HEK293 (cell line): ENCODE data around the gene APOL1.

Experiments used
- CTCF ChIA-PET: fragments of 350-600 bp; formaldehyde crosslinking; extraction: SDS; loops from one replicate; lab custom pipeline; 2021; ENCODE audit warnings: antibody characterized with exemption; lab: Yijun Ruan, JAX
- POLR2A ChIA-PET: fragments of 300-600 bp; formaldehyde crosslinking; extraction: SDS; loops from one replicate; lab custom pipeline; 2020; ENCODE audit warnings: antibody characterized with exemption, inconsistent platforms; lab: Yijun Ruan, JAX
- H3K27ac ChIP-seq: fragments of 200-500 bp; sonication (Bioruptor generic); 2 replicates; pipeline ENCODE4 v1.5.1; 2014; ENCODE audit warnings: low read depth, low read length, control low read depth, inconsistent platforms; ENCODE audit errors: extremely low read depth
- H3K36me3 ChIP-seq, 2 experiments: fragments of 200-500 bp in 1 of 2; sonication (Bioruptor generic) in 1 of 2; 1 replicate in 1 of 2; 2 replicates in 1 of 2; pipeline ENCODE4 v1.5.1; 2014 to 2017; ENCODE audit warnings: inconsistent platforms in 2 of 2, low read length in 2 of 2; ENCODE audit not compliant: control insufficient read depth in 2 of 2, insufficient read depth in 1 of 2
- H3K4me1 ChIP-seq: fragments of 200-500 bp; sonication (Bioruptor generic); 2 replicates; pipeline ENCODE4 v1.5.1; 2014; ENCODE audit warnings: mild to moderate bottlenecking, low read length, inconsistent platforms; ENCODE audit not compliant: control insufficient read depth, insufficient read depth
- H3K4me3 ChIP-seq: 2 replicates; pipeline ENCODE4 v1.5.1; 2011; ENCODE audit warnings: low read depth, mild to moderate bottlenecking, control low read depth, low read length, moderate library complexity
- H3K9me3 ChIP-seq: fragments of 200-500 bp; sonication (Bioruptor generic); 2 replicates; pipeline ENCODE4 v1.5.1; 2014; ENCODE audit warnings: low read depth, low read length, inconsistent platforms; ENCODE audit not compliant: control insufficient read depth, insufficient read depth
- GLI2 ChIP-seq: fragments of 450-650 bp; formaldehyde crosslinking; IDR thresholded peaks from 2 replicates; pipeline ENCODE4; 2017; ENCODE audit warnings: missing biosample characterization, missing genetic modification characterization, low read depth, borderline replicate concordance
- GLIS2 ChIP-seq: fragments of 450-650 bp; formaldehyde crosslinking; IDR thresholded peaks from 2 replicates; pipeline ENCODE4 v1.5.1; 2016; ENCODE audit warnings: missing biosample characterization, missing genetic modification characterization
- HOXC10 ChIP-seq: sonication (generic); formaldehyde crosslinking; IDR thresholded peaks from 2 replicates; pipeline ENCODE4 v1.8.1; 2023; ENCODE audit warnings: mild to moderate bottlenecking, missing genetic modification reagents
- HOXD13 ChIP-seq: sonication (generic); formaldehyde crosslinking; IDR thresholded peaks from 2 replicates; pipeline ENCODE4 v1.8.0; 2022; ENCODE audit warnings: missing genetic modification reagents, borderline replicate concordance
- SCRT2 ChIP-seq: fragments of 450-650 bp; formaldehyde crosslinking; IDR thresholded peaks from 2 replicates; pipeline ENCODE4 v1.5.1; 2016; ENCODE audit warnings: missing biosample characterization, missing genetic modification characterization
- SP2 ChIP-seq: fragments of 450-650 bp; formaldehyde crosslinking; IDR thresholded peaks from 2 replicates; pipeline ENCODE4 v1.5.1; 2016; ENCODE audit warnings: missing biosample characterization, missing genetic modification characterization
- TRIM28 ChIP-seq: IDR thresholded peaks from 2 replicates; pipeline ENCODE4 v1.6.1; 2011; ENCODE audit warnings: low read length, control low read depth, borderline replicate concordance
- ZEB2 ChIP-seq: fragments of 450-650 bp; formaldehyde crosslinking; IDR thresholded peaks from 2 replicates; pipeline ENCODE4 v1.5.1; 2016; ENCODE audit warnings: missing biosample characterization, missing genetic modification characterization
- ZFP69B ChIP-seq: fragments of 450-650 bp; formaldehyde crosslinking; IDR thresholded peaks from 2 replicates; pipeline ENCODE4 v1.5.1; 2016; ENCODE audit warnings: missing biosample characterization, missing genetic modification characterization
- ZIC2 ChIP-seq: fragments of 450-650 bp; formaldehyde crosslinking; IDR thresholded peaks from 2 replicates; pipeline ENCODE4 v1.5.1; 2016; ENCODE audit warnings: missing biosample characterization, missing genetic modification characterization
- ZNF10 ChIP-seq: fragments of 450-650 bp; formaldehyde crosslinking; IDR thresholded peaks from 2 replicates; pipeline ENCODE4 v1.5.1; 2017; ENCODE audit warnings: missing biosample characterization, missing genetic modification characterization
- ZNF404 ChIP-seq: fragments of 450-650 bp; formaldehyde crosslinking; IDR thresholded peaks from 2 replicates; pipeline ENCODE4 v1.5.1; 2017; ENCODE audit warnings: missing biosample characterization, missing genetic modification characterization
- ZNF521 ChIP-seq: fragments of 450-650 bp; formaldehyde crosslinking; IDR thresholded peaks from 2 replicates; pipeline ENCODE4 v1.5.1; 2017; ENCODE audit warnings: missing biosample characterization, mild to moderate bottlenecking, missing genetic modification characterization
- ZNF624 ChIP-seq: fragments of 450-650 bp; formaldehyde crosslinking; IDR thresholded peaks from 2 replicates; pipeline ENCODE4 v1.5.1; 2017; ENCODE audit warnings: missing biosample characterization, missing genetic modification characterization
- ZSCAN30 ChIP-seq: fragments of 450-650 bp; IDR thresholded peaks from 2 replicates; pipeline ENCODE4 v1.5.1; 2018; ENCODE audit warnings: missing biosample characterization, mild to moderate bottlenecking, missing genetic modification characterization, moderate library complexity
- TF ChIP-seq, protein P1 (sequence below): fragments of 450-650 bp; formaldehyde crosslinking; IDR thresholded peaks from 2 replicates; pipeline ENCODE4 v1.5.1; 2016; ENCODE audit warnings: missing biosample characterization, missing genetic modification characterization
- TF ChIP-seq, protein P2 (sequence below): fragments of 450-650 bp; formaldehyde crosslinking; IDR thresholded peaks from 2 replicates; pipeline ENCODE4 v1.5.1; 2016; ENCODE audit warnings: missing biosample characterization, missing genetic modification characterization, low read depth
- TF ChIP-seq, protein P3 (sequence below): fragments of 450-650 bp; formaldehyde crosslinking; IDR thresholded peaks from 2 replicates; pipeline ENCODE4 v1.5.1; 2016; ENCODE audit warnings: missing biosample characterization, missing genetic modification characterization

APOL1 gene

DNA sequence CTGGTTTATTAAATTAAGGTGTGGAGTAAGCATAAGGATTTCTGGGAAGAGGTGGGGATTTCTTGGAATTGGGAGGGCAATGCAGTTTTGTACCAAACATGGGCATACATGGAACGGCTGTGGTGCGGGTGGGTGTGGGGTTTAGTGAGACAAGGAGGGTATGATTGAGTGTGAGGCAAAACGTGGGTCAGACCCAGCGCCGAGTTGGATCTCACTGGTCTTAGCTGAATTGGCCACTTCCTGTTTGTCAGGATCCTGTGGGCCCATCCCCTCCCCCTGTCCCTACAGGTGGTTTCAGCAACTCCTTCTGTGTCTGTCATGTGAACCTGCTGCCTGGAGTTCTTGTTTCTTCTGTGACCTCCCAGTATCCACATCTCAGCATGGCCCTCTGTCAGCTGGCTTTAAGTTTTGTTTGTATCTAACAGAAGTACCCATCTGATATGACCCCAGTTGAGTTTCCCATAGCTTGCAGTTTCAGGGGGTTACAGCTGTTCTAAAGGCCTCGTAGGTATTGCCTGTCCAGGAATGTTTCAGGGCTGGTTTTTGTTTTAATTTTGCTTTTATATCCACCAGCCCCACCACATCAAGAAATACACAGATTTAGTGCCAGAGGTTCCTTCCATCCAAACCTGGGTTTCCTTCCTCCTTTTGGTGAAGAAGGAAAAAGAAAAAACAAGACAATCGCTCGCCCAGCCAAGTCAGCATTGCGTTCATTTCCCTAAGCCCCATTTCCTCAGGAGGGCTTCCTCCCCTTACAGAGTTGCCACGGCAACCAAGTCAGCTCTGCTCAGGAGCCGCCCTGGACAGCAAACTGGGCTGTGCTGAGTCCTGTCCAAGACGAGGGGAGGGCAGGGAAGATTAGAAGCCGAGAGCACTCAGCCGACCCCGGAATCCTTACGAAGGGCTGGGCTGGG is 6.0 kb downstream of the APOL1 start:
- no peaks in the 10 kb centered on the region for H3K36me3 ChIP-seq
- no peaks in the 10 kb centered on the region for H3K4me1 ChIP-seq
- TF ChIP-seq ZIC2 (tag by site-specific recombination), result peak; percentile 9; the same call in 1 of the 2 replicates
- no peak for TF ChIP-seq GLIS2 (tag by site-specific recombination)
- TF ChIP-seq SCRT2, result peak; percentile 86
- no peaks in the 10 kb centered on the region for H3K9me3 ChIP-seq
- no peak overlapping the region for H3K4me3 ChIP-seq
- ChIA-PET POLR2A (no interaction called here), CTCF (interaction anchor here (0.6 to 1.4 kb wide), 4 partner anchors 11 to 423 kb away, joined by 3 to 5 read pairs (median 4); no protein-coding TSS in a partner anchor)
- H3K27ac ChIP-seq, result no peak overlapping the region

DNA sequence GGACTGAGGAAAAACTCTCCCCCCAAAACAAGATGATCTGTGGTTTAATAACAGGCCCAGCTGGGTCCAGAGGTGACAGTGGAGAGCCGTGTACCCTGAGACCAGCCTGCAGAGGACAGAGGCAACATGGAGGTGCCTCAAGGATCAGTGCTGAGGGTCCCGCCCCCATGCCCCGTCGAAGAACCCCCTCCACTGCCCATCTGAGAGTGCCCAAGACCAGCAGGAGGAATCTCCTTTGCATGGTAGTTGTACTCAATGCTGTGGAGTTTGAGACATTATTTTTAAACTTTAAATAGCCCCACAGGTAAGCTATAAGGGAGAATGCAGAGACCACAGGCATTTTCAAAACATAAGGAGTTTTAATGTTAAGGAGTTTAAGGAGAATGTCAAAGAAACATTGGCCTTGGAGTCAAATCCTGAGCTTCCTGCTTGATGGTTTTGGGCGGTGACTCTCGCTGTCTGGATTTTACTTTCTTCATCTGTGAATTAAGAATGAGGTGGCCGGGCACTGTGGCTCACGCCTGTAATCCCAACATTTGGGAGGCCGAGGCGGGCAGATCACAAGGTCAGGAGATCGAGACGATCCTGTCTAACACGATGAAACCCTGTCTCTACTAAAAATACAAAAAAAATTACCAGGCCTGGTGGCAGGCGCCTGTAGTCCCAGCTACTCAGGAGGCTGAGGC is 6.8 kb downstream of the APOL1 start:
- Histone ChIP-seq H3K4me3 (no peak overlapping the region), H3K36me3 (no peaks in the 10 kb centered on the region), H3K9me3 (no peaks in the 10 kb centered on the region), H3K27ac (no peak overlapping the region), H3K4me1 (no peaks in the 10 kb centered on the region)
- ChIA-PET POLR2A (no interaction called here), CTCF (interaction anchor here (0.6 to 1.4 kb wide), 7 partner anchors 10 to 424 kb away, joined by 3 to 5 read pairs (median 3); no protein-coding TSS in a partner anchor)
- TF ChIP-seq ZSCAN30, result no peak
- TF ChIP-seq SP2 (tag by site-specific recombination), result no peak
- TF ChIP-seq, protein P1, sequence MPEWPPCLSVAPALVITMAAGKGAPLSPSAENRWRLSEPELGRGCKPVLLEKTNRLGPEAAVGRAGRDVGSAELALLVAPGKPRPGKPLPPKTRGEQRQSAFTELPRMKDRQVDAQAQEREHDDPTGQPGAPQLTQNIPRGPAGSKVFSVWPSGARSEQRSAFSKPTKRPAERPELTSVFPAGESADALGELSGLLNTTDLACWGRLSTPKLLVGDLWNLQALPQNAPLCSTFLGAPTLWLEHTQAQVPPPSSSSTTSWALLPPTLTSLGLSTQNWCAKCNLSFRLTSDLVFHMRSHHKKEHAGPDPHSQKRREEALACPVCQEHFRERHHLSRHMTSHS (tag by site-specific recombination), result no peak
- no peak for TF ChIP-seq TRIM28
- TF ChIP-seq ZFP69B (tag by site-specific recombination), result no peak
- no peak for TF ChIP-seq ZNF521
- no peak for TF ChIP-seq HOXC10 (CRISPR knock-in tag)
- no peak for TF ChIP-seq HOXD13 (CRISPR knock-in tag)
- TF ChIP-seq GLI2 (tag by site-specific recombination), result no peak
- no peak for TF ChIP-seq ZNF404
- TF ChIP-seq, protein P2, sequence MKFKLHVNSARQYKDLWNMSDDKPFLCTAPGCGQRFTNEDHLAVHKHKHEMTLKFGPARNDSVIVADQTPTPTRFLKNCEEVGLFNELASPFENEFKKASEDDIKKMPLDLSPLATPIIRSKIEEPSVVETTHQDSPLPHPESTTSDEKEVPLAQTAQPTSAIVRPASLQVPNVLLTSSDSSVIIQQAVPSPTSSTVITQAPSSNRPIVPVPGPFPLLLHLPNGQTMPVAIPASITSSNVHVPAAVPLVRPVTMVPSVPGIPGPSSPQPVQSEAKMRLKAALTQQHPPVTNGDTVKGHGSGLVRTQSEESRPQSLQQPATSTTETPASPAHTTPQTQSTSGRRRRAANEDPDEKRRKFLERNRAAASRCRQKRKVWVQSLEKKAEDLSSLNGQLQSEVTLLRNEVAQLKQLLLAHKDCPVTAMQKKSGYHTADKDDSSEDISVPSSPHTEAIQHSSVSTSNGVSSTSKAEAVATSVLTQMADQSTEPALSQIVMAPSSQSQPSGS (tag by site-specific recombination), result no peak
- TF ChIP-seq ZNF624 (tag by site-specific recombination), result no peak
- no peak for TF ChIP-seq ZNF10 (tag by site-specific recombination)
- TF ChIP-seq, protein P3, sequence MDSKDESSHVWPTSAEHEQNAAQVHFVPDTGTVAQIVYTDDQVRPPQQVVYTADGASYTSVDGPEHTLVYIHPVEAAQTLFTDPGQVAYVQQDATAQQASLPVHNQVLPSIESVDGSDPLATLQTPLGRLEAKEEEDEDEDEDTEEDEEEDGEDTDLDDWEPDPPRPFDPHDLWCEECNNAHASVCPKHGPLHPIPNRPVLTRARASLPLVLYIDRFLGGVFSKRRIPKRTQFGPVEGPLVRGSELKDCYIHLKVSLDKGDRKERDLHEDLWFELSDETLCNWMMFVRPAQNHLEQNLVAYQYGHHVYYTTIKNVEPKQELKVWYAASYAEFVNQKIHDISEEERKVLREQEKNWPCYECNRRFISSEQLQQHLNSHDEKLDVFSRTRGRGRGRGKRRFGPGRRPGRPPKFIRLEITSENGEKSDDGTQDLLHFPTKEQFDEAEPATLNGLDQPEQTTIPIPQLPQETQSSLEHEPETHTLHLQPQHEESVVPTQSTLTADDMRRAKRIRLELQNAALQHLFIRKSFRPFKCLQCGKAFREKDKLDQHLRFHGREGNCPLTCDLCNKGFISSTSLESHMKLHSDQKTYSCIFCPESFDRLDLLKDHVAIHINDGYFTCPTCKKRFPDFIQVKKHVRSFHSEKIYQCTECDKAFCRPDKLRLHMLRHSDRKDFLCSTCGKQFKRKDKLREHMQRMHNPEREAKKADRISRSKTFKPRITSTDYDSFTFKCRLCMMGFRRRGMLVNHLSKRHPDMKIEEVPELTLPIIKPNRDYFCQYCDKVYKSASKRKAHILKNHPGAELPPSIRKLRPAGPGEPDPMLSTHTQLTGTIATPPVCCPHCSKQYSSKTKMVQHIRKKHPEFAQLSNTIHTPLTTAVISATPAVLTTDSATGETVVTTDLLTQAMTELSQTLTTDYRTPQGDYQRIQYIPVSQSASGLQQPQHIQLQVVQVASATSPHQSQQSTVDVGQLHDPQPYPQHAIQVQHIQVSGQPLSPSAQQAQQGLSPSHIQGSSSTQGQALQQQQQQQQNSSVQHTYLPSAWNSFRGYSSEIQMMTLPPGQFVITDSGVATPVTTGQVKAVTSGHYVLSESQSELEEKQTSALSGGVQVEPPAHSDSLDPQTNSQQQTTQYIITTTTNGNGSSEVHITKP (tag by site-specific recombination), result no peak
- TF ChIP-seq ZEB2, result no peak
